SJCRH30 (cell line): ENCODE results near the gene SOX18. TPM values are rescaled to one million over a fixed set of nuclear protein-coding genes. Genes with fewer than 3 reads are reported as not detected.
A peak's percentile ranks its signal among the peaks of the same experiment; 100 is the strongest.

Experiments
- DNase-seq, 2 experiments: peaks; one replicate each; pipeline ENCODE4 v3.0.0-alpha.2; 2015 to 2020
- H3K27ac ChIP-seq: fragments of 250-450 bp; sonication (Bioruptor Pico); 2 replicates; pipeline ENCODE4 v1.5.1; 2020; ENCODE audit warnings: mild to moderate bottlenecking, moderate library complexity
- H3K27me3 ChIP-seq: fragments of 250-450 bp; sonication (Bioruptor Pico); 2 replicates; pipeline ENCODE4 v1.5.1; 2020; ENCODE audit warnings: mild to moderate bottlenecking, moderate library complexity
- H3K36me3 ChIP-seq: fragments of 250-450 bp; sonication (Bioruptor Pico); 2 replicates; pipeline ENCODE4 v1.5.1; 2020; ENCODE audit warnings: mild to moderate bottlenecking, moderate library complexity
- H3K4me1 ChIP-seq: fragments of 250-450 bp; sonication (Bioruptor Pico); 2 replicates; pipeline ENCODE4 v1.5.1; 2020; ENCODE audit warnings: mild to moderate bottlenecking, moderate library complexity
- H3K4me3 ChIP-seq: fragments of 250-450 bp; sonication (Bioruptor Pico); 2 replicates; pipeline ENCODE4 v1.5.1; 2020; ENCODE audit warnings: mild to moderate bottlenecking, moderate library complexity
- H3K9me3 ChIP-seq: fragments of 250-450 bp; sonication (Bioruptor Pico); replicated peaks from 2 replicates; pipeline ENCODE4 v1.5.1; 2020; ENCODE audit warnings: mild to moderate bottlenecking, moderate library complexity
- total RNA-seq: library from RNA; depleted of rRNA; stranded (reverse); fragments of >200 nt; shearing (Covaris generic); gene quantifications from 2 replicates; pipeline ENCODE4 v1.2.3, GENCODE V29; 2014

SOX18 gene
- total RNA-seq, 1 experiment from 2014 or later = 0.14 TPM

GRCh38 chr20:64055396-64055892 lies 6.0 kb upstream of the SOX18 start:
- Histone ChIP-seq H3K4me1 (peaks cover 52% of the 10 kb centered on the region), H3K4me3 (no peak overlapping the region), H3K27ac (no peak overlapping the region), H3K36me3 (no peaks in the 10 kb centered on the region), H3K9me3 (no peaks in the 10 kb centered on the region), H3K27me3 (peaks cover 18% of the 10 kb centered on the region)
- no peak for DNase-seq

DNA sequence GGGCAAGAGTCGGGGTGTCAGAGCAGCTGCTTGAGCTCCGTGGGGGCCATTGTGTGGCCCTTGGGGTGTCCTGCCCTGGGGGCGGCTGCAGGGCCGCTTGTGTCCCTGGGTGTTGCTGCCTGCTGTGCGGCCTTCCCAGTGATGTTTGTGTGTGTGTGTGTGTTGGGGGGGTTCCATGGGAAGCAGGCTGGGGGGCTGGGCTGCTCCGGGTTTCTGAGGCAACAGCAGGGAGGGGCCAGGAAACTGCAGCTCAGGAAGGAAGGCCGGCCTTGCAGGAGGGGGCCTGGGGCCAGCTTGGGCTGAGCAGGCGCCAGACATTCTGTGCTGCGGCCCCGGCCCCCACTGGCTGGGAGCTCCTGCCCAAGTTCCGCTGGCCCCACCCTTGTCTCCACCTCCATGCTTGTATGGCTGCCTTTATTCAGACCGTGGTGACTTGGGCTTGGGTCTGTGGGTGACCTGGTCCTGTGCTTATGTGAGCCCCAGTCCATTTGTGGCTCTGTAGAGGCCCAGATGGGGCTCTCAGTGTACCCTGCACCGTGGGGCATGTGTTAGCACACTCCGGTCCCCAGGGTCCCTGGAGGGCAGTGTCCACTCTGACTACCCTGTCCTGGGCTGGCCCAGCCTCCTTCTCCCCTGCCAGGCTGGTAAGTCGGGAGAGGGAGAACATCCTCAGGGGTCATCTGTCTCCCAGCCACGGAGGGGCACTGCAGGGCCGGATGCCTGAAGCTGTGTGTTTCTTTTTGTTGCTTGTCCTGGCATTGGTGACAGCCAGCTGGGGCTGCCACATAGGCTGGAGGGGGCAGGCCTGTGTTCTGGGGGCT lies 4.6 kb upstream of the SOX18 start:
- peak overlapping the region; percentile 28 for H3K4me3 ChIP-seq
- no peaks in the 10 kb centered on the region for H3K9me3 ChIP-seq
- no peak overlapping the region; the same call in 1 of the 2 replicates for H3K27ac ChIP-seq
- peaks cover 52% of the 10 kb centered on the region for H3K4me1 ChIP-seq
- H3K36me3 ChIP-seq = no peaks in the 10 kb centered on the region
- DNase-seq = peak; percentile 81 to 84
- H3K27me3 ChIP-seq = peaks cover 18% of the 10 kb centered on the region

- H3K4me3 ChIP-seq = peak overlapping the region; percentile 28; the same call in 1 of the 2 replicates
- peaks cover 18% of the 10 kb centered on the region for H3K27me3 ChIP-seq
- H3K36me3 ChIP-seq = no peaks in the 10 kb centered on the region
- H3K27ac ChIP-seq = no peak overlapping the region
- H3K9me3 ChIP-seq = no peaks in the 10 kb centered on the region
- H3K4me1 ChIP-seq = peaks cover 52% of the 10 kb centered on the region
- no peak for DNase-seq
Observed at GRCh38 chr20:64052987-64053840, 3.8 kb upstream of the SOX18 start.

DNA sequence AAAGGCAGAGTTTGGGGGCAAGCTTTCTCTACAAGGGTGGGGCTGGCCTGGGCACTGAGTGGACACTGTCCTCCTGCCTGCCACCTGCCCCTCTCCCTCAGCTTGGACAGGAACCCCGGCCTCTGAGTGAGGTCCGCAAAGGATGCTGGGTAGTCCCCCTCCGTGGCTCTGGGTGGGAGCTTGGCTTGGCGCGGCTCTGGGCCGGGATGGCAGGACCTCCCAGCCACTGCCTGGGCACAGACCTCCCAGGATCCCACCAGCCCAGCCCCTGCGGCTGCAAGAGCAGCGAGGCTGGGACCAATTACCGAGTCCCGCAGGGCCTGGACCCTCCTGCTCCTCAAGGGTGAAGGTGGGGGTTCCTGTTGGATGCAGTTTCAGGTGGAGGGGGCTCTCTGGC lies 2.9 kb upstream of the SOX18 start:
- Histone ChIP-seq H3K9me3 (no peaks in the 10 kb centered on the region), H3K4me3 (no peak overlapping the region), H3K36me3 (no peaks in the 10 kb centered on the region), H3K27ac (no peak overlapping the region), H3K4me1 (peaks cover 49% of the 10 kb centered on the region), H3K27me3 (peaks cover 18% of the 10 kb centered on the region)
- DNase-seq = peak; percentile 57 to 65

GRCh38 chr20:64051561-64052325 lies 2.3 kb upstream of the SOX18 start:
- DNase-seq = peak; percentile 62 to 68
- Histone ChIP-seq H3K9me3 (no peaks in the 10 kb centered on the region), H3K27me3 (peaks cover 15% of the 10 kb centered on the region), H3K4me3 (no peak overlapping the region), H3K36me3 (no peaks in the 10 kb centered on the region), H3K27ac (peak overlapping the region; percentile 14; the same call in 1 of the 2 replicates), H3K4me1 (peaks cover 46% of the 10 kb centered on the region)

GRCh38 chr20:64051033-64051452 lies 1.6 kb upstream of the SOX18 start:
- Histone ChIP-seq H3K4me3 (no peak overlapping the region), H3K27me3 (peaks cover 16% of the 10 kb centered on the region), H3K4me1 (peaks cover 41% of the 10 kb centered on the region)

GRCh38 chr20:64050261-64051032 lies 1.0 kb upstream of the SOX18 start:
- DNase-seq = no peak
- no peak overlapping the region for H3K27ac ChIP-seq
- H3K4me1 ChIP-seq = peaks cover 35% of the 10 kb centered on the region

More at GRCh38 chr20:64051033-64051452, 1.6 kb upstream of the SOX18 start:
- Histone ChIP-seq H3K36me3 (no peaks in the 10 kb centered on the region), H3K27ac (no peak overlapping the region; the same call in 1 of the 2 replicates), H3K9me3 (no peaks in the 10 kb centered on the region)
- no peak for DNase-seq

GRCh38 chr20:64049878-64050260 lies 430 bp upstream of the SOX18 start:
- H3K9me3 ChIP-seq = no peaks in the 10 kb centered on the region
- H3K36me3 ChIP-seq = no peaks in the 10 kb centered on the region
- H3K4me3 ChIP-seq = peak overlapping the region; percentile 31
- H3K4me1 ChIP-seq = peaks cover 34% of the 10 kb centered on the region; the same call in 1 of the 2 replicates
- H3K27ac ChIP-seq = no peak overlapping the region
- H3K27me3 ChIP-seq = peaks cover 5% of the 10 kb centered on the region
- DNase-seq = no peak

More at GRCh38 chr20:64050261-64051032, 1.0 kb upstream of the SOX18 start:
- Histone ChIP-seq H3K36me3 (no peaks in the 10 kb centered on the region), H3K9me3 (no peaks in the 10 kb centered on the region), H3K4me3 (peak overlapping the region; percentile 31), H3K27me3 (peaks cover 10% of the 10 kb centered on the region)

GRCh38 chr20:64048402-64049044 lies 916 bp downstream of the SOX18 start:
- DNase-seq = no peak
- Histone ChIP-seq H3K27ac (no peak overlapping the region), H3K27me3 (peaks cover 5% of the 10 kb centered on the region), H3K4me1 (peaks cover 29% of the 10 kb centered on the region; the same call in 1 of the 2 replicates), H3K9me3 (no peaks in the 10 kb centered on the region), H3K36me3 (no peaks in the 10 kb centered on the region), H3K4me3 (no peak overlapping the region)

DNA sequence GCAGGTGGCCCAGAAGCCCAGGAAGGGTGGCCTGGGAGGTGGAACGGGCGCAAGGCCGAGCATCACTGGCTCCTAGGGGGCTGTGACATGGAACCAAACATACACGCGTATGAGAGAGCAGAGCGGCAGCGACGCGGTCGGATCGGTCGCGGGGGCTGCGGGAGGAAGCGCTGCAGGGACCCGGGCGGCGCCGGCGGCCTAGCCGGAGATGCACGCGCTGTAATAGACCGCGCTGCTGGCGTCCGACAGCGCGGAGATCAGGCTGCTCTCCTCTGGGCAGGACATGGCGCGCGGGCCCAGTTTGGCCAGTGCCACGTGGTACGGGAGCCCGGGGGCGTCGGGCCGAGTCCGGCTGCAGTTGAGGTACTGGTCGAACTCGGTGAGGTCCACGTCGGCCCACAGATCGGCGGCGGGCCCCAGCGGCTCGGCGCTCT lies 1.5 kb downstream of the SOX18 start:
- H3K4me3 ChIP-seq = no peak overlapping the region
- peaks cover 5% of the 10 kb centered on the region for H3K27me3 ChIP-seq
- H3K27ac ChIP-seq = no peak overlapping the region

DNA sequence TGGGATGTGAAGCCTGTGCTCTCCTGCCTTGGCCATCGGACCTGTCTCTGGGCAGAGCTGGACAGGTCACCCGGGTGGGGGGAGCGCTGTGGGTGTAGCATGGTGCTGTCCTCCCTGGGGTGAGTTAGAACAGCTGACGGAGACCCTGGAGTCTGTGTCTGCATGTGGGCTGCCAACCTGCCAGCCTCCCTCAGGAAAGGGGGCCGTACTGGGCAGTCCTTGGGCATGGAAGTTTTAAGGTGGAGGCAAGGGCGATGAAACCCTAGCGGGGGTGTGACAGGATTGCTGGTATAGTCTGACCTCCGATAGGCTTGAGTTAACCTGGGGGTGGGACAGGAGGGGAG lies 2.4 kb downstream of the SOX18 start:
- DNase-seq = no peak
- H3K27ac ChIP-seq = no peak overlapping the region
- no peaks in the 10 kb centered on the region for H3K9me3 ChIP-seq
- H3K4me1 ChIP-seq = peaks cover 24% of the 10 kb centered on the region
- peaks cover 8% of the 10 kb centered on the region for H3K27me3 ChIP-seq
- H3K36me3 ChIP-seq = no peaks in the 10 kb centered on the region
- no peak overlapping the region for H3K4me3 ChIP-seq

More for the DNA sequence above, 1.5 kb downstream of the SOX18 start:
- no peaks in the 10 kb centered on the region for H3K9me3 ChIP-seq
- H3K36me3 ChIP-seq = no peaks in the 10 kb centered on the region
- H3K4me1 ChIP-seq = peaks cover 28% of the 10 kb centered on the region; the same call in 1 of the 2 replicates
- DNase-seq = no peak

- Histone ChIP-seq H3K27me3 (peaks cover 22% of the 10 kb centered on the region), H3K4me3 (no peak overlapping the region), H3K9me3 (no peaks in the 10 kb centered on the region), H3K4me1 (peaks cover 20% of the 10 kb centered on the region), H3K36me3 (no peaks in the 10 kb centered on the region), H3K27ac (no peak overlapping the region)
- no peak for DNase-seq
Observed at GRCh38 chr20:64045346-64046011, 4.0 kb downstream of the SOX18 start.
